ENCODE data around the gene UTP3. TPM values are rescaled to one million over a fixed set of nuclear protein-coding genes. Genes with fewer than 3 reads are reported as not detected.
A peak's percentile ranks its signal among the peaks of the same experiment; 100 is the strongest.

Gene UTP3
- total and polyA plus RNA-seq, 9 of the 15 experiments (the other 6 are each of a cell fraction or from before 2014, with no cell fraction given) = 11.9 to 69.3 (median 34.0) TPM

DNA sequence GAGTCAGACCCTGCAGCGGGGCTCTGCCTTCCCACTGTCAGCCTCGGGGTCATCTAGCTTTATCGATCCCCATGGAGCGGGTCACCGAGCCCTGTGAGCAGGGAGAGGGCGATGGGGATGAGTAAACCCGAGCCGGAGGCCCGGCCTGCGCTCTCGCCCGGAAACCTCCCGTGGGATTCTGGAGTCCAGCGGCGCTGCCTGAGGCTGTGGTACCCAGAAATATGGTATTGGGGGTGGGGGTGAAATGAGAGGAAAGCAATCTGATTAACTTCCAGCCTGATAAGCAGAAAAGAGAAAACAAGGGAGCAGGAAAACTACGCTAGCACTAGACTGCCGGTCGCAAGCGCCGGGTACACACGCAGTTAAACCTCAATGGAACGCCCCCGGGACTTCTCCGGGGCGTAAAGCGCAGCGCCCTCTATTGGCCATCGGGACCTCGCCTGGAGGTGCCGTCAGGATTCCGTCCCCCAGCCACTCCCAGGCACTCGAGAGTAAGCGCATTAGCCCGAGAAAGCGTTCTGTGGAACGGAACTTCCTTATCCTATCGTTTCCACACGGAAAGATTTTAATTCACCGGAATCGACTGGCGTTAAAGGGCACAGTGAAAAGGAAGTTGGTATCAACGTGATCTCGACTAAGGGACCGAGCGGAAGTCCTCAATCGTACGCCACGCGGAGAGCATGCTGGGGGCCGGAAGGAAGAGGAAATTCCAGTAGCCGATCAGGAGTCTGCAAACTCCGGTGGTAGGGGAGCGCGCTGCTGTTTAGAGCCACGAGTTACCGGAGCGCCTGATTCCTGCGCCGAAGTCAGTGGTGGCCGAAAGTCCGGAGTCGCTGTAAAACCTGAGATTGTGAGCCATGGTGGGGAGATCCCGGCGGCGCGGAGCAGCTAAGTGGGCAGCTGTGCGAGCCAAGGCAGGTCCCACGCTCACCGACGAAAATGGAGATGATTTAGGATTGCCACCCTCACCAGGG lies at the start of gene UTP3 (continued):
- TF ChIP-seq, protein P1, sequence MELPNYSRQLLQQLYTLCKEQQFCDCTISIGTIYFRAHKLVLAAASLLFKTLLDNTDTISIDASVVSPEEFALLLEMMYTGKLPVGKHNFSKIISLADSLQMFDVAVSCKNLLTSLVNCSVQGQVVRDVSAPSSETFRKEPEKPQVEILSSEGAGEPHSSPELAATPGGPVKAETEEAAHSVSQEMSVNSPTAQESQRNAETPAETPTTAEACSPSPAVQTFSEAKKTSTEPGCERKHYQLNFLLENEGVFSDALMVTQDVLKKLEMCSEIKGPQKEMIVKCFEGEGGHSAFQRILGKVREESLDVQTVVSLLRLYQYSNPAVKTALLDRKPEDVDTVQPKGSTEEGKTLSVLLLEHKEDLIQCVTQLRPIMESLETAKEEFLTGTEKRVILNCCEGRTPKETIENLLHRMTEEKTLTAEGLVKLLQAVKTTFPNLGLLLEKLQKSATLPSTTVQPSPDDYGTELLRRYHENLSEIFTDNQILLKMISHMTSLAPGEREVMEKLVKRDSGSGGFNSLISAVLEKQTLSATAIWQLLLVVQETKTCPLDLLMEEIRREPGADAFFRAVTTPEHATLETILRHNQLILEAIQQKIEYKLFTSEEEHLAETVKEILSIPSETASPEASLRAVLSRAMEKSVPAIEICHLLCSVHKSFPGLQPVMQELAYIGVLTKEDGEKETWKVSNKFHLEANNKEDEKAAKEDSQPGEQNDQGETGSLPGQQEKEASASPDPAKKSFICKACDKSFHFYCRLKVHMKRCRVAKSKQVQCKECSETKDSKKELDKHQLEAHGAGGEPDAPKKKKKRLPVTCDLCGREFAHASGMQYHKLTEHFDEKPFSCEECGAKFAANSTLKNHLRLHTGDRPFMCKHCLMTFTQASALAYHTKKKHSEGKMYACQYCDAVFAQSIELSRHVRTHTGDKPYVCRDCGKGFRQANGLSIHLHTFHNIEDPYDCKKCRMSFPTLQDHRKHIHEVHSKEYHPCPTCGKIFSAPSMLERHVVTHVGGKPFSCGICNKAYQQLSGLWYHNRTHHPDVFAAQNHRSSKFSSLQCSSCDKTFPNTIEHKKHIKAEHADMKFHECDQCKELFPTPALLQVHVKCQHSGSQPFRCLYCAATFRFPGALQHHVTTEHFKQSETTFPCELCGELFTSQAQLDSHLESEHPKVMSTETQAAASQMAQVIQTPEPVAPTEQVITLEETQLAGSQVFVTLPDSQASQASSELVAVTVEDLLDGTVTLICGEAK (IDR thresholded peaks at IDR 0.05) = peak; percentile 100
- TF ChIP-seq, protein P1 (CRISPR knock-in tag; IDR thresholded peaks at IDR 0.05) = no peak
- peak; percentile 40; the same call in 1 of the 2 replicates for TF ChIP-seq JUN (IDR thresholded peaks at IDR 0.05; ENCODE audit: borderline replicate concordance, low read depth, low read length)
- TF ChIP-seq JUN (CRISPR knock-in tag; IDR thresholded peaks at IDR 0.05; ENCODE audit: borderline replicate concordance) = no peak
- no peak for TF ChIP-seq KLF10 (CRISPR knock-in tag; IDR thresholded peaks at IDR 0.05)
- no peak for TF ChIP-seq ZNF174 (CRISPR knock-in tag; IDR thresholded peaks at IDR 0.05)
- TF ChIP-seq, protein P2, sequence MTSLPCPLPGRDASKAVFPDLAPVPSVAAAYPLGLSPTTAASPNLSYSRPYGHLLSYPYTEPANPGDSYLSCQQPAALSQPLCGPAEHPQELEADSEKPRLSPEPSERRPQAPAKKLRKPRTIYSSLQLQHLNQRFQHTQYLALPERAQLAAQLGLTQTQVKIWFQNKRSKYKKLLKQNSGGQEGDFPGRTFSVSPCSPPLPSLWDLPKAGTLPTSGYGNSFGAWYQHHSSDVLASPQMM (CRISPR knock-in tag; IDR thresholded peaks at IDR 0.05) = no peak
- TF ChIP-seq XRCC4 (IDR thresholded peaks at IDR 0.05; ENCODE audit: extremely low read depth, insufficient read depth, insufficient read length) = no peak
- TF ChIP-seq MAFK (IDR thresholded peaks at IDR 0.05; ENCODE audit: low read length) = 0 out of 2 replicates have a peak, but pooled peaks have one; percentile 16
- no peak for TF ChIP-seq TAF15 (IDR thresholded peaks at IDR 0.05; ENCODE audit: low read depth, low read length)
- 0 out of 2 replicates have a peak, but pooled peaks have one; percentile 58 for TF ChIP-seq THRAP3 (IDR thresholded peaks at IDR 0.05; ENCODE audit: borderline replicate concordance)
- peak; percentile 89 for TF ChIP-seq RBM39 (optimal IDR thresholded peaks at IDR 0.05; ENCODE audit: low read depth, low read length)
- TF ChIP-seq SMC3 (conservative IDR thresholded peaks at IDR 0.05; ENCODE audit: insufficient read depth, low read depth, low read length) = peak; percentile 69
- TF ChIP-seq ESRRA (IDR thresholded peaks at IDR 0.05; ENCODE audit: borderline replicate concordance, low read depth) = peak; percentile 85
- TF ChIP-seq COPS2 (conservative IDR thresholded peaks at IDR 0.05) = no peak
- 0 out of 2 replicates have a peak, but pooled peaks have one; percentile 12 for TF ChIP-seq CAMTA2 (CRISPR knock-in tag; conservative IDR thresholded peaks at IDR 0.05)
- TF ChIP-seq ZNF197 (CRISPR knock-in tag; IDR thresholded peaks at IDR 0.05; ENCODE audit: low read depth) = peak; percentile 72; the same call in 1 of the 2 replicates
- TF ChIP-seq ZNF184 (CRISPR knock-in tag; IDR thresholded peaks at IDR 0.05) = no peak
- TF ChIP-seq POLR2H (tag; IDR thresholded peaks at IDR 0.05; ENCODE audit: low read depth) = peak; percentile 89

All from K562 (cell line).